Tibial nerve (tissue), 4 donors: ENCODE measurements around the gene SCLT1. TPM values are rescaled to one million over a fixed set of nuclear protein-coding genes. Genes with fewer than 3 reads are reported as not detected.

Experiments used
- DNase-seq, 2 donors: peaks; one replicate each; pipeline ENCODE4 v3.0.0-alpha.2; 2019; ENCODE audit warnings: low spot score in 2 of 2
- H3K27ac ChIP-seq, 4 donors: fragments of 200-600 bp; sonication (generic) in 3 of 4; one replicate each; pipeline ENCODE4 v1.5.1; 2017 to 2019; ENCODE audit warnings: mild to moderate bottlenecking in 1 of 4
- H3K27me3 ChIP-seq, 2 donors: fragments of 200-600 bp; sonication (generic) in 1 of 2; one replicate each; pipeline versions ENCODE4 v1.5.1 to v1.6.0; 2017 to 2019
- H3K36me3 ChIP-seq, 3 donors: fragments of 200-600 bp; sonication (generic); one replicate each; pipeline ENCODE4 v1.5.1; 2018 to 2019
- H3K4me1 ChIP-seq, 4 donors: fragments of 200-600 bp; sonication (generic) in 3 of 4; one replicate each; pipeline ENCODE4 v1.5.1; 2017 to 2019
- H3K4me3 ChIP-seq, 4 donors: fragments of 200-600 bp; sonication (generic) in 3 of 4; one replicate each; pipeline ENCODE4 v1.5.1; 2017 to 2019; ENCODE audit warnings: mild to moderate bottlenecking in 1 of 4, moderate library complexity in 1 of 4
- H3K9me3 ChIP-seq, 4 donors: fragments of 200-600 bp; sonication (generic) in 3 of 4; one replicate each; pipeline ENCODE4 v1.5.1; 2017 to 2019
- CTCF ChIP-seq, 5 experiments: fragments of 200-600 bp in 3 of 5; fragments of 450-650 bp in 2 of 5; sonication (generic) in 3 of 5; IDR thresholded peaks; one replicate each; pipeline ENCODE4 v1.5.1; 2016 to 2019; ENCODE audit warnings: antibody characterized with exemption in 5 of 5, mild to moderate bottlenecking in 3 of 5, moderate library complexity in 2 of 5
- EP300 ChIP-seq, 2 donors: sonication (generic); formaldehyde crosslinking; IDR thresholded peaks; one replicate each; pipeline ENCODE4 v1.6.1; 2017; ENCODE audit warnings: antibody characterized with exemption in 2 of 2, mild to moderate bottlenecking in 1 of 2
- POLR2A ChIP-seq, 2 donors: fragments of 450-650 bp; IDR thresholded peaks; one replicate each; pipeline ENCODE4 v1.6.1; 2017; ENCODE audit warnings: antibody characterized with exemption in 2 of 2, mild to moderate bottlenecking in 2 of 2, moderate library complexity in 2 of 2
- WGBS, 2 donors: methylation state at CpG; one replicate each; pipeline ENCODE4 v1.1.5; 2018; 5-methylcytosine and 5-hydroxymethylcytosine counted together
- total RNA-seq, 4 donors: library from RNA; depleted of rRNA; stranded (reverse); fragments of >200 nt; gene quantifications; one replicate each; pipeline ENCODE4 v1.1.0, GENCODE V29; 2016

SCLT1 gene
- total RNA-seq, result 10 to 100 TPM in 3 of 4 donors, 1 to 10 TPM in 1; 9.2 to 28.8 (median 18.6) TPM

DNA sequence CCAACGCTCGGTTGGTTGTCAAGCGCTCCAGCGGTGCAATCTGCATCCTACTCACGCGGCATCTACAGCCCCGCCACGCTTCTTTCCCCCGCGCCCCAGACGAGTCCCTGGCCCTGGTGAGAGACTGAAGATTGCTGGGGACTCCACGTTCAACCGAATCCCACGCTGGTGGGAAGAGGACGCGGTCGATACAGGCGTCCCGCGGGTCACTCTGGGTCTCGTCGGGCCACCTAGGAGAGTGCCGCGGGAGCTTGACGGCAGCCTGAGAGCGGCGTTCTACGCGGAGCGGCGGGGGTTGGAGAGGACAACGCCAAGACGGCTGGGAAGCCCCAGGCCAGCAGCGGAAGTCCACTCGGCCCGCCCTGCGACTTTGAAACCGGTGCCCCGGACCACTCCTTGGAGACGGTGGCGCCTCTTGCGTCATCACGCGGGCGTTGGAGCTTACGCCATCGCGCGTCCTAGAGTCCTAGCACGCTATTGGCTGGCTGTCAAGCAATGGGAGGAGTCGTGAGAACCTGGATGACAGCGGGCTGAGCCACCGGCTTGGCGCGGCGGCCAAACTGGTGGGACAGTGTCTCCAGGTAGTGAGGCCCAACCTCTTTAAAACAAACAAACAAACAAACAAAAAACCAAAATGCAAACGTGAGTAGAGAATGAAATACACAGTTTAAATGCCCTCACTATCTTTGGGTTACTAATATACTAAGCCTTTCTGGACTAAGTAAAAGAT lies at the start of gene SCLT1:
Gene SCLT1, minus strand, starts transcription at position 349 of the 730 bp plus-strand sequence. CDS start 436 bp downstream, outside the sequence.
- peaks cover 0 to 42% (median 7%) of the 10 kb centered on the region in 4 donors for H3K4me1 ChIP-seq
- H3K4me3 ChIP-seq, result peak within 1 kb of the TSS; percentile 53 to 78 (median 68)
- WGBS, 2 donors, result 0 to 1% methylated on average over 36 to 50 of the region's 57 CpGs
- TF ChIP-seq POLR2A (IDR thresholded peaks at IDR 0.05), result peak; percentile 75 to 94
- TF ChIP-seq EP300 (IDR thresholded peaks at IDR 0.05), result peak; percentile 69 to 97
- TF ChIP-seq CTCF (IDR thresholded peaks at IDR 0.05), result peak in 2 of 5 experiments; percentile 16 to 30
- peak within 1 kb of the TSS; percentile 88 to 98 (median 94) for H3K27ac ChIP-seq
- H3K9me3 ChIP-seq, result no peaks in the 10 kb centered on the region
- H3K36me3 ChIP-seq, result no peaks in the 10 kb centered on the region
- peak; percentile 97 to 99 for DNase-seq
- no peaks in the 10 kb centered on the region for H3K27me3 ChIP-seq

GRCh38 chr4:129140521-129140920 lies 47.2 kb upstream of the SCLT1 start:
- H3K27ac ChIP-seq, result no peak overlapping the region
- TF ChIP-seq POLR2A (IDR thresholded peaks at IDR 0.05) (no peak), EP300 (IDR thresholded peaks at IDR 0.05) (no peak), CTCF (IDR thresholded peaks at IDR 0.05) (no peak)
- 59 to 60% methylated on average over 2 of the region's 2 CpGs for WGBS, 2 donors
- H3K36me3 ChIP-seq, result no peaks in the 10 kb centered on the region
- H3K4me3 ChIP-seq, result no peak overlapping the region
- no peaks in the 10 kb centered on the region for H3K27me3 ChIP-seq
- no peaks in the 10 kb centered on the region for H3K4me1 ChIP-seq
- DNase-seq, result no peak
- H3K9me3 ChIP-seq, result no peaks in the 10 kb centered on the region

- no peak for TF ChIP-seq CTCF (IDR thresholded peaks at IDR 0.05)
- no peak for TF ChIP-seq EP300 (IDR thresholded peaks at IDR 0.05)
- TF ChIP-seq POLR2A (IDR thresholded peaks at IDR 0.05), result no peak
- H3K9me3 ChIP-seq, result no peaks in the 10 kb centered on the region
- WGBS, 2 donors, result 65 to 71% methylated on average over 6 of the region's 6 CpGs
- H3K27ac ChIP-seq, result no peak overlapping the region
- H3K27me3 ChIP-seq, result no peaks in the 10 kb centered on the region
- DNase-seq, result no peak
- H3K36me3 ChIP-seq, result no peaks in the 10 kb centered on the region
- H3K4me3 ChIP-seq, result no peak overlapping the region
- H3K4me1 ChIP-seq, result no peaks in the 10 kb centered on the region
These were observed 45.6 kb upstream of the SCLT1 start for GRCh38 chr4:129138810-129139496.

DNA sequence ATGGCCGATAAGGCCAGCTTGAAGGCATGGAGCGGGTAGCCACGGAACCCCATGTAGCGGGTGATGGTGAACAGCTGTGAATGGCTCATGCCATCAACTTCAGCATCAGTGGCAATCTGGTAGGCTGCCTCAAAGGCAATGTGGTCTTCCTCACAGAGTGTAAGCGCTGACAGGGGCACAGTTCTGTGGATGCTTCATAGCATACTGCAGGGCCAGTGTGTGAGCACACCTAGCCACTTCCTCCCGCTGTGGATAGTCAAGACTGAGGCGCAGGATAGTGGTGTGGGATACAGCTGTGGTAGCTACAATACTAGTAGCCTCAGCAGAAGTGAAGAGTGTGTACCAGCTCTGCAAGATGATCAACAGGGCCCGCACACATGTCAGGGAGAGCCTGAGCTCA lies 43.1 kb upstream of the SCLT1 start:
- no peaks in the 10 kb centered on the region for H3K36me3 ChIP-seq
- no peaks in the 10 kb centered on the region for H3K27me3 ChIP-seq
- 95 to 96% methylated on average over 7 to 8 of the region's 8 CpGs for WGBS, 2 donors
- no peaks in the 10 kb centered on the region for H3K4me1 ChIP-seq
- TF ChIP-seq CTCF (IDR thresholded peaks at IDR 0.05) (no peak), POLR2A (IDR thresholded peaks at IDR 0.05) (no peak), EP300 (IDR thresholded peaks at IDR 0.05) (no peak)
- H3K9me3 ChIP-seq, result peaks cover 0 to 5% (median 0%) of the 10 kb centered on the region in 4 donors
- no peak for DNase-seq
- no peak overlapping the region for H3K27ac ChIP-seq
- no peak overlapping the region for H3K4me3 ChIP-seq

DNA sequence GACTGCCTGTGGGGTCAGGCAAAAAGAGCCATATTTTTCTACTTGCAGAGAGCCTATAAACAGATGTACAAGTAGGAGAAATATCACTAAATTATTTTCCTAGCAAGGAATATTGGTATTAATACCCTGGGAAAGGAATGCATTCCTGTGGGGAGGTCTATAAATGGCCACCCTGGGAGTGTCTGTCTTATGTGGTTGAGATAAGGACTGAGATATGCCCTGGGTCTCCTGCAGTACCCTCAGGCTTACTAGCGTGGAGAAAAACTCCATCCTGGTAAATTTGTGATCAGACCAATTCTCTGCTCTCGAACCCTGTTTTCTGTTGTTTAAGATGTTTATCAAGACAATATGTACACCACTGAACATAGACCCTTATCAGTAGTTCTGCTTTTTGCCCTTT lies 38.0 kb upstream of the SCLT1 start:
- Histone ChIP-seq H3K4me1 (no peaks in the 10 kb centered on the region), H3K27ac (no peak overlapping the region), H3K36me3 (no peaks in the 10 kb centered on the region), H3K4me3 (no peak overlapping the region), H3K9me3 (peaks cover 0 to 8% (median 0%) of the 10 kb centered on the region in 4 donors), H3K27me3 (no peaks in the 10 kb centered on the region)
- TF ChIP-seq EP300 (IDR thresholded peaks at IDR 0.05) (no peak), POLR2A (IDR thresholded peaks at IDR 0.05) (no peak), CTCF (IDR thresholded peaks at IDR 0.05) (no peak)
- DNase-seq, result no peak
- 89 to 91% methylated on average over 2 of the region's 2 CpGs for WGBS, 2 donors
